Mammary epithelial cell (primary cell): ENCODE measurements around the gene SMARCAL1.

ENCODE experiments used
- CTCF ChIP-seq, 2 donors: IDR thresholded peaks in 1 of 2; conservative IDR thresholded peaks in 1 of 2; 2 replicates each; pipeline ENCODE4 v1.5.1; 2011 to 2012; ENCODE audit warnings: inconsistent platforms in 2 of 2, low read length in 2 of 2, mild to moderate bottlenecking in 2 of 2, control low read depth in 1 of 2, low read depth in 1 of 2; ENCODE audit not compliant: insufficient read depth in 1 of 2; ENCODE audit errors: extremely low read depth in 1 of 2
- EZH2 ChIP-seq: IDR thresholded peaks from 2 replicates; pipeline ENCODE4 v1.6.1; 2012; ENCODE audit warnings: low read length, inconsistent platforms, borderline replicate concordance

- no peak for TF ChIP-seq CTCF (conservative IDR thresholded peaks at IDR 0.05 in 1 of 2, IDR thresholded peaks at IDR 0.05 in 1 of 2; ENCODE audit: extremely low read depth in 1 of 2, insufficient read depth in 1 of 2, low read depth in 1 of 2, low read length in 2 of 2)
- TF ChIP-seq EZH2: no peak
Observed at GRCh38 chr2:216477283-216478035, 65.2 kb downstream of the SMARCAL1 start.
